Lower lobe of right lung (tissue), 2 donors: ENCODE measurements around the gene ZNF689. TPM values are rescaled to one million over a fixed set of nuclear protein-coding genes. Genes with fewer than 3 reads are reported as not detected.

Source experiments
- ATAC-seq, 2 donors: fragments of 200-7000 bp; cut with Tn5 transposase; one replicate each; pipeline ENCODE4 v1.9.1; 2020 to 2022; ENCODE audit warnings: mild to moderate bottlenecking in 2 of 2, moderate library complexity in 2 of 2
- DNase-seq: peaks from one replicate; pipeline ENCODE4 v3.0.0-alpha.2; 2020
- H3K27ac ChIP-seq: fragments of 200-600 bp; one replicate; pipeline ENCODE4 v1.8.0; 2022
- H3K27me3 ChIP-seq: fragments of 200-600 bp; one replicate; pipeline ENCODE4 v1.8.0; 2022; ENCODE audit warnings: low read depth
- H3K36me3 ChIP-seq: fragments of 200-600 bp; one replicate; pipeline ENCODE4 v1.8.0; 2022; ENCODE audit warnings: mild to moderate bottlenecking
- H3K4me1 ChIP-seq: fragments of 200-600 bp; one replicate; pipeline ENCODE4 v1.8.0; 2022
- H3K4me3 ChIP-seq: fragments of 200-600 bp; one replicate; pipeline ENCODE4 v1.8.0; 2022; ENCODE audit warnings: mild to moderate bottlenecking
- H3K9me3 ChIP-seq: fragments of 200-600 bp; one replicate; pipeline ENCODE4 v1.8.0; 2022
- intact Hi-C: fragments of 100-400 bp; cut with DNase I; formaldehyde crosslinking; loops from one replicate; pipeline ENCODE4 v1.11.0; 2022
- total RNA-seq: library from RNA; stranded (reverse); fragmentation: NEBNext Ultra II Directional; extraction: Animal tissue kit (Norgen Biotek cat#: 25700); gene quantifications from one replicate; pipeline ENCODE4 v1.2.1, GENCODE V29; 2021
- TF ChIP-seq, protein P1 (sequence below): fragments of 200-600 bp; IDR thresholded peaks from one replicate; pipeline ENCODE4 v1.8.0; 2022; ENCODE audit warnings: antibody characterized with exemption, mild to moderate bottlenecking
- donor health status: DM: no; HTN: yes; CAD: no; lungs with severe emphysema.

The ZNF689 gene
- total RNA-seq, 1 donor from 2014 or later: 7.7 TPM

DNA sequence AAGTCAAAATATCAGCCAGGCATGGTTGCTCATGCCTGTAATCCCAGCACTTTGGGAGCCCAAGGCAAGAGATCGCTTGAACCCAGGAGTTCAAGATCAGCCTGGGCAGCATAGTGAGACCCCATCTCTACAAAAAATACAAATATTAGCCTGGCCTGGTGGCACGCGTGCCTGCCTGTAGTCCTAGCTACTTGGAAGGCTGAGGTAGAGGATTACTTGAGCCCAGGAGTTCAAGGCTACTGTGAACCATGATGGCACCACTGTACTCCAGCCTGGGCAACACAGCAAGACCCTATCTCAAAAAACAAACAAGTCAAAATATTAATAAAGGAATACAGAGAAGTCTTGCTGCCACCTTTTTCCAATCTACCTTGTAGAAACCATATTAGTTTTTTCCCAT, 4.2 kb downstream of the ZNF689 start:
- DNase-seq (no peak), ATAC-seq (no peak)
- H3K4me3 ChIP-seq: no peak overlapping the region
- TF ChIP-seq, protein P1, sequence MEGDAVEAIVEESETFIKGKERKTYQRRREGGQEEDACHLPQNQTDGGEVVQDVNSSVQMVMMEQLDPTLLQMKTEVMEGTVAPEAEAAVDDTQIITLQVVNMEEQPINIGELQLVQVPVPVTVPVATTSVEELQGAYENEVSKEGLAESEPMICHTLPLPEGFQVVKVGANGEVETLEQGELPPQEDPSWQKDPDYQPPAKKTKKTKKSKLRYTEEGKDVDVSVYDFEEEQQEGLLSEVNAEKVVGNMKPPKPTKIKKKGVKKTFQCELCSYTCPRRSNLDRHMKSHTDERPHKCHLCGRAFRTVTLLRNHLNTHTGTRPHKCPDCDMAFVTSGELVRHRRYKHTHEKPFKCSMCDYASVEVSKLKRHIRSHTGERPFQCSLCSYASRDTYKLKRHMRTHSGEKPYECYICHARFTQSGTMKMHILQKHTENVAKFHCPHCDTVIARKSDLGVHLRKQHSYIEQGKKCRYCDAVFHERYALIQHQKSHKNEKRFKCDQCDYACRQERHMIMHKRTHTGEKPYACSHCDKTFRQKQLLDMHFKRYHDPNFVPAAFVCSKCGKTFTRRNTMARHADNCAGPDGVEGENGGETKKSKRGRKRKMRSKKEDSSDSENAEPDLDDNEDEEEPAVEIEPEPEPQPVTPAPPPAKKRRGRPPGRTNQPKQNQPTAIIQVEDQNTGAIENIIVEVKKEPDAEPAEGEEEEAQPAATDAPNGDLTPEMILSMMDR: no peak
- H3K36me3 ChIP-seq: peaks cover 63% of the 10 kb centered on the region
- H3K9me3 ChIP-seq: no peaks in the 10 kb centered on the region
- no peak overlapping the region for H3K27ac ChIP-seq
- intact Hi-C loops: no loop called here
- H3K4me1 ChIP-seq: peaks cover 29% of the 10 kb centered on the region
- H3K27me3 ChIP-seq: no peaks in the 10 kb centered on the region

GRCh38 chr16:30605158-30605557, 5.0 kb downstream of the ZNF689 start:
- no peaks in the 10 kb centered on the region for H3K27me3 ChIP-seq
- DNase-seq (no peak), ATAC-seq (no peak)
- TF ChIP-seq, protein P1: no peak
- H3K9me3 ChIP-seq: no peaks in the 10 kb centered on the region
- H3K4me3 ChIP-seq: no peak overlapping the region
- intact Hi-C loops: no loop called here
- peaks cover 63% of the 10 kb centered on the region for H3K36me3 ChIP-seq
- no peak overlapping the region for H3K27ac ChIP-seq
- H3K4me1 ChIP-seq: peaks cover 29% of the 10 kb centered on the region

DNA sequence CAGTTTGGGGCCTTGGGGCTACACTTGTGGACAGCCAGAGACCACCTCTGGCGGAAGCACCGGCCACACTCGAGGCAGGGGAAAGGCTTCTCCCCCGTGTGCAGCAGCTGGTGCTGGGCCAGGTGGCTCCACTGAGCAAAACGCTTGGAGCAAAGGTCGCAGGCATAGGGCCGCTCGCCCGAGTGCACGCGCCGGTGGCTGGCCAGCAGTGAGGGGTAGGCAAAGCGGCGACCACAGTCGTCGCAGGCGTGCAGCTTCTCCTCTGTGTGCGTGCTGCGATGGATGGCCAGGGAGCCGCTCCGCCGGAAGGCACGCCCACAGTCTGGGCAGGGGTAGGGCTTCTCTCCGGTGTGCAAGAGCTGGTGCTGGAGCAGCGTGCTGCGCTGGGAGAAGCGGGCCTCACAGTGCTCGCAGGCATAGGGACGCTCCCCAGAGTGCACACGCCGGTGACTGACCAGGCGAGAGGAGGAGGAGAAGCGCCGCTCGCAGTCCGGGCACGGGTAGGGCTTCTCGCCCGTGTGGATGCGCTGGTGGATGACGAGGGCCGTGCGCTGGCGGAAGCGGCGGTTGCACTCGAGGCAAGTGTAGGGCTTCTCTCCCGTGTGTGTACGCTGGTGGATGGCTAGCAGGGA, 5.8 kb downstream of the ZNF689 start:
- intact Hi-C loops: no loop called here
- peaks cover 29% of the 10 kb centered on the region for H3K4me1 ChIP-seq
- no peaks in the 10 kb centered on the region for H3K9me3 ChIP-seq
- TF ChIP-seq, protein P1: no peak
- no peaks in the 10 kb centered on the region for H3K27me3 ChIP-seq
- no peak for ATAC-seq
- H3K4me3 ChIP-seq: no peak overlapping the region
- no peak overlapping the region for H3K27ac ChIP-seq
- peaks cover 63% of the 10 kb centered on the region for H3K36me3 ChIP-seq
- DNase-seq: no peak

- intact Hi-C loops: no loop called here
- H3K36me3 ChIP-seq: peaks cover 63% of the 10 kb centered on the region
- ATAC-seq (no peak), DNase-seq (no peak)
- H3K4me3 ChIP-seq: no peak overlapping the region
- H3K27me3 ChIP-seq: no peaks in the 10 kb centered on the region
- H3K4me1 ChIP-seq: peaks cover 25% of the 10 kb centered on the region
- H3K9me3 ChIP-seq: no peaks in the 10 kb centered on the region
- no peak overlapping the region for H3K27ac ChIP-seq
- TF ChIP-seq, protein P1: no peak
Measured at GRCh38 chr16:30603945-30604315, 6.3 kb downstream of the ZNF689 start.

- Histone ChIP-seq H3K9me3 (no peaks in the 10 kb centered on the region), H3K27me3 (no peaks in the 10 kb centered on the region), H3K27ac (no peak overlapping the region), H3K4me1 (peaks cover 15% of the 10 kb centered on the region), H3K36me3 (peaks cover 57% of the 10 kb centered on the region), H3K4me3 (no peak overlapping the region)
- ATAC-seq: peak in 1 of 2 donors; percentile 29
- intact Hi-C loops: no loop called here
- no peak for DNase-seq
- TF ChIP-seq, protein P1: no peak
Measured at GRCh38 chr16:30602616-30603277, 7.4 kb downstream of the ZNF689 start.
